Measurements from ENCODE around the gene CCNA2. TPM values are rescaled to one million over a fixed set of nuclear protein-coding genes. Genes with fewer than 3 reads are reported as not detected.

The CCNA2 gene
- total and polyA plus RNA-seq, 2 donors (not counting 3 experiments of a cell fraction or from before 2014, with no cell fraction given): 23.3 to 65.4 TPM

GRCh38 chr4:121818215-121818614 is 5.5 kb downstream of the CCNA2 start:
- ChIA-PET CTCF (interaction anchor here (1.5 kb wide), 1 partner anchor 28 kb away, joined by 4 read pairs; no protein-coding TSS in a partner anchor), POLR2A (no interaction called here)
- Histone ChIP-seq H3K36me3 (ENCODE audit: control insufficient read depth in 2 of 2, extremely low read depth in 1 of 2, insufficient read depth in 2 of 2, low read length in 2 of 2) (peaks cover 0 to 48% of the 10 kb centered on the region in 2 experiments), H3K9ac (replicated peaks; ENCODE audit: extremely low read depth, insufficient read depth, low read length) (no peak overlapping the region), H3K27ac (ENCODE audit: insufficient read depth, low read depth, low read length) (no peak overlapping the region), H3K4me2 (ENCODE audit: insufficient read depth, low read length) (no peak overlapping the region), H3K9me1 (replicated peaks; ENCODE audit: control insufficient read depth, extremely low read depth, insufficient read depth, low read length) (no peaks in the 10 kb centered on the region), H3K4me1 (ENCODE audit: control insufficient read depth, extremely low read depth, insufficient read depth, low read length) (peaks cover 27% of the 10 kb centered on the region), H3K4me3 (replicated peaks in 1 of 3; ENCODE audit: insufficient read depth in 1 of 3, low read depth in 1 of 3, low read length in 3 of 3) (no peak overlapping the region), H4K20me1 (replicated peaks; ENCODE audit: control insufficient read depth, extremely low read depth, insufficient read depth, low read length) (peaks cover 2% of the 10 kb centered on the region), H3K79me2 (ENCODE audit: control insufficient read depth, insufficient read depth, low read length) (peaks cover 61% of the 10 kb centered on the region), H2AFZ (ENCODE audit: low read depth, low read length) (no peak overlapping the region), H3K9me3 (replicated peaks; ENCODE audit: control insufficient read depth, insufficient read depth, low read length) (no peaks in the 10 kb centered on the region), H3K27me3 (ENCODE audit: control insufficient read depth in 2 of 2, insufficient read depth in 2 of 2, low read length in 2 of 2) (no peaks in the 10 kb centered on the region)
- FAIRE-seq: no peak
- dilution Hi-C loops (cut with MboI; ENCODE audit: extremely low pct_ligation_motif_present, low sequenced_read_pairs): no loop called here
- no peak for TF ChIP-seq EZH2 (IDR thresholded peaks at IDR 0.05; ENCODE audit: borderline replicate concordance, low read depth, low read length, severe bottlenecking)
- TF ChIP-seq MAX (IDR thresholded peaks at IDR 0.05; ENCODE audit: insufficient read depth, insufficient read length): no peak
- no peak for TF ChIP-seq FOS (IDR thresholded peaks at IDR 0.05; ENCODE audit: borderline replicate concordance, insufficient read depth, low read length)
- TF ChIP-seq MYC (IDR thresholded peaks at IDR 0.05; ENCODE audit: low read depth, low read length): no peak
- TF ChIP-seq POLR2A (IDR thresholded peaks at IDR 0.05; ENCODE audit: low read depth, low read length): no peak
- no peak for TF ChIP-seq GATA2 (IDR thresholded peaks at IDR 0.05; ENCODE audit: insufficient read depth, insufficient read length, low read depth, low read length)
- TF ChIP-seq CTCF (IDR thresholded peaks at IDR 0.05; ENCODE audit: extremely low read depth in 1 of 2, insufficient read depth in 1 of 2, low read depth in 1 of 2, low read length in 2 of 2): no peak
- TF ChIP-seq POLR2AphosphoS5 (IDR thresholded peaks at IDR 0.05; ENCODE audit: insufficient read depth, low read depth, low read length): no peak
- TF ChIP-seq JUN (IDR thresholded peaks at IDR 0.05; ENCODE audit: borderline replicate concordance, insufficient read depth, insufficient read length, low read depth): no peak
- intact Hi-C loops (cut with micrococcal nuclease): no loop called here
- no TSS peak for BruUV-seq (replicated peaks)
- no peak for DNase-seq (ENCODE audit: low read depth, low spot score)

Data from endothelial cell of umbilical vein (primary cell).